Measurements from ENCODE around the gene DSCAM. TPM values are rescaled to one million over a fixed set of nuclear protein-coding genes. Genes with fewer than 3 reads are reported as not detected.
A peak's percentile ranks its signal among the peaks of the same experiment; 100 is the strongest.

The DSCAM gene
- total and polyA plus RNA-seq, 8 donors = 0.37 TPM; not detected in 7

- DNase-seq = no peak
- Histone ChIP-seq H3K9me3 (no peaks in the 10 kb centered on the region), H3K36me3 (no peaks in the 10 kb centered on the region), H3K27ac (peak overlapping the region in 4 of 5 donors; percentile 63 to 86 (median 78)), H3K27me3 (peaks cover 0 to 5% (median 0%) of the 10 kb centered on the region in 3 donors), H3K4me3 (no peak overlapping the region), H3K4me1 (peaks cover 0 to 60% (median 19%) of the 10 kb centered on the region in 4 donors)
- WGBS, 5 donors = 83 to 91% (median 85%) methylated on average over 11 of the region's 11 CpGs
- intact Hi-C loops (cut with DNase I; ENCODE audit: low total_unique reads) = no loop called here
- no peak for TF ChIP-seq EP300 (IDR thresholded peaks at IDR 0.05)
- no peak for TF ChIP-seq POLR2AphosphoS5 (IDR thresholded peaks at IDR 0.05)
- TF ChIP-seq, protein P1, sequence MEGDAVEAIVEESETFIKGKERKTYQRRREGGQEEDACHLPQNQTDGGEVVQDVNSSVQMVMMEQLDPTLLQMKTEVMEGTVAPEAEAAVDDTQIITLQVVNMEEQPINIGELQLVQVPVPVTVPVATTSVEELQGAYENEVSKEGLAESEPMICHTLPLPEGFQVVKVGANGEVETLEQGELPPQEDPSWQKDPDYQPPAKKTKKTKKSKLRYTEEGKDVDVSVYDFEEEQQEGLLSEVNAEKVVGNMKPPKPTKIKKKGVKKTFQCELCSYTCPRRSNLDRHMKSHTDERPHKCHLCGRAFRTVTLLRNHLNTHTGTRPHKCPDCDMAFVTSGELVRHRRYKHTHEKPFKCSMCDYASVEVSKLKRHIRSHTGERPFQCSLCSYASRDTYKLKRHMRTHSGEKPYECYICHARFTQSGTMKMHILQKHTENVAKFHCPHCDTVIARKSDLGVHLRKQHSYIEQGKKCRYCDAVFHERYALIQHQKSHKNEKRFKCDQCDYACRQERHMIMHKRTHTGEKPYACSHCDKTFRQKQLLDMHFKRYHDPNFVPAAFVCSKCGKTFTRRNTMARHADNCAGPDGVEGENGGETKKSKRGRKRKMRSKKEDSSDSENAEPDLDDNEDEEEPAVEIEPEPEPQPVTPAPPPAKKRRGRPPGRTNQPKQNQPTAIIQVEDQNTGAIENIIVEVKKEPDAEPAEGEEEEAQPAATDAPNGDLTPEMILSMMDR (IDR thresholded peaks at IDR 0.05) = no peak
- TF ChIP-seq POLR2A (IDR thresholded peaks at IDR 0.05) = no peak
Observed at GRCh38 chr21:40051801-40052200, 795.2 kb downstream of the DSCAM start.

- TF ChIP-seq, protein P1 (IDR thresholded peaks at IDR 0.05) = no peak
- TF ChIP-seq EP300 (IDR thresholded peaks at IDR 0.05) = no peak
- TF ChIP-seq POLR2A (IDR thresholded peaks at IDR 0.05) = no peak
- no peak for TF ChIP-seq POLR2AphosphoS5 (IDR thresholded peaks at IDR 0.05)
- Histone ChIP-seq H3K36me3 (no peaks in the 10 kb centered on the region), H3K27me3 (peaks cover 0 to 5% (median 0%) of the 10 kb centered on the region in 3 donors), H3K9me3 (no peaks in the 10 kb centered on the region), H3K4me3 (no peak overlapping the region), H3K4me1 (peaks cover 0 to 60% (median 16%) of the 10 kb centered on the region in 4 donors), H3K27ac (peak overlapping the region; percentile 11 to 76 (median 46))
- no peak for DNase-seq
- 42 to 61% (median 57%) methylated on average over 7 of the region's 7 CpGs for WGBS, 5 donors
- intact Hi-C loops (cut with DNase I; ENCODE audit: low total_unique reads) = loop anchor here (10.0 kb wide), 1 partner anchor 75 kb away; no protein-coding TSS in a partner anchor
Observed at GRCh38 chr21:40049931-40050290, 797.0 kb downstream of the DSCAM start.

DNA sequence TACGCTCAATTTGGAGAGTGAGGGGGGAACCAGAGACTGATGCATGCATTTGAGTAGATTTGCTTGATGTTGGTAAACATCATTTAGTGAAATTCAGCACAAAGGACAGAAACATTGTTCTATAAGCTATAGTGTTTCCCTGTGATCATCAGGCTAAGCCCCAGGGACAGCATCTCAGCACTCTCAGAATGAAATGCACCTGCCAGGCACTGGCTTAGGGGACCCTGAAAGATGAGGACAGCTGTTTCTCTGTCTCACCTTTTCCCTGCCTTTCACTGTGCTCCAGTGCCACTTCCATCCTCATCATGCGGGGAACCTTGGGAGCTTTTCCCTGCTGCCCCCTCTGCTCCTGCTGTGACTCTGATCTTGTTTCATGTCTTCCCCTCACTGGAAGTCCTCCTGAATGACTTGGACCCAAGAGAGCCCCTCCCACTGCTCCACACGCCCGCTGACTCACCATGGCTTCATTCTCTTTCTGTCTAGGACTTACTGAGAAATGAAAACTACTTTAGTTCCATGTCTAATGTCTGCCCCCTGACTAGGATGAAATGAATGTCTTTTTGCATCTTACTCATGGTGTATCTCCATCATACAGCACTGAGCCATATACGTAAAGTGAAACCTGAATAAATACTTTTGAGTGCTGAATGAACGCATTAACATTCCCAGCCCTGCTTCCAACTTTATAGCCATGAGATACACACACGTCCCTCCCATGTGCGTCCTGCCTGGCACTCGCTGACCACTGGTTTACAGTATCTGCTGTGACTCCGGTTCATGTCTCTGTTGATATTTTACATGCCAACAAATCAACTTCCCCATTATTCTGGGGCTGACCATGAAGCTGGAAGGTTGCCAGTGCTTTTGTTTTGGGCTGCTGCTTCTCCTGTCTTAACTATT lies 797.7 kb downstream of the DSCAM start:
- intact Hi-C loops (cut with DNase I; ENCODE audit: low total_unique reads) = loop anchor here (10.0 kb wide), 1 partner anchor 76 kb away; no protein-coding TSS in a partner anchor
- Histone ChIP-seq H3K4me1 (peaks cover 0 to 54% (median 11%) of the 10 kb centered on the region in 4 donors), H3K36me3 (no peaks in the 10 kb centered on the region), H3K4me3 (no peak overlapping the region), H3K27ac (peak overlapping the region; percentile 11 to 76 (median 46)), H3K9me3 (no peaks in the 10 kb centered on the region), H3K27me3 (peaks cover 0 to 5% (median 0%) of the 10 kb centered on the region in 3 donors)
- peak in 1 of 2 donors; percentile 52 for DNase-seq
- TF ChIP-seq, protein P1 (IDR thresholded peaks at IDR 0.05) = no peak
- TF ChIP-seq POLR2AphosphoS5 (IDR thresholded peaks at IDR 0.05) (peak in 2 of 3 donors; percentile 18 to 38), POLR2A (IDR thresholded peaks at IDR 0.05) (no peak)
- 40 to 50% (median 47%) methylated on average over 10 of the region's 10 CpGs for WGBS, 5 donors

GRCh38 chr21:40047993-40048730 lies 798.8 kb downstream of the DSCAM start:
- peak; percentile 67 for TF ChIP-seq EP300 (IDR thresholded peaks at IDR 0.05)
- TF ChIP-seq, protein P1 (IDR thresholded peaks at IDR 0.05) = no peak
- TF ChIP-seq POLR2A (IDR thresholded peaks at IDR 0.05) = no peak
- TF ChIP-seq POLR2AphosphoS5 (IDR thresholded peaks at IDR 0.05) = peak in 2 of 3 donors; percentile 74 to 83
- Histone ChIP-seq H3K27ac (peak overlapping the region in 4 of 5 donors; percentile 48 to 76 (median 54)), H3K4me1 (peaks cover 0 to 43% (median 9%) of the 10 kb centered on the region in 4 donors), H3K4me3 (no peak overlapping the region), H3K36me3 (no peaks in the 10 kb centered on the region), H3K9me3 (no peaks in the 10 kb centered on the region), H3K27me3 (peaks cover 0 to 5% (median 0%) of the 10 kb centered on the region in 3 donors)
- intact Hi-C loops (cut with DNase I; ENCODE audit: low total_unique reads) = loop anchor here (10.0 kb wide), 1 partner anchor 77 kb away; no protein-coding TSS in a partner anchor
- 43 to 64% (median 58%) methylated on average over 5 of the region's 5 CpGs for WGBS, 5 donors
- no peak for DNase-seq
